MCF 10A (cell line): ENCODE results near the gene CHST11. TPM values are rescaled to one million over a fixed set of nuclear protein-coding genes. Genes with fewer than 3 reads are reported as not detected.

Experiments
- BruUV-seq: library from RNA; stranded (reverse); fragments of 400-500 nt; replicated peaks from 2 replicates; lab custom pipeline; 2021; lab: Mats Ljungman, UMichigan
- CTCF ChIA-PET: fragments of 300-600 bp; sonication (Branson Sonifier 250); formaldehyde crosslinking; extraction: SDS; loops from one replicate; lab custom pipeline; 2021; ENCODE audit warnings: antibody characterized with exemption, inconsistent platforms; lab: Yijun Ruan, JAX
- POLR2A ChIA-PET: fragments of 300-600, 350-650 bp; sonication (Branson Sonifier 250); formaldehyde crosslinking; extraction: SDS; loops from one replicate; lab custom pipeline; 2020; ENCODE audit warnings: antibody characterized with exemption, inconsistent platforms; lab: Yijun Ruan, JAX
- DNase-seq: peaks from one replicate; pipeline ENCODE4 v3.0.0-alpha.2; 2018; ENCODE audit not compliant: unreplicated experiment
- H3K27ac Mint-ChIP-seq: one replicate; pipeline ENCODE4 v1.8.0; 2022; ENCODE audit warnings: mild to moderate bottlenecking, low read depth, mixed read lengths; ENCODE audit not compliant: unreplicated experiment
- H3K27me3 Mint-ChIP-seq: one replicate; pipeline ENCODE4 v1.8.0; 2022; ENCODE audit warnings: mixed read lengths; ENCODE audit not compliant: insufficient read depth, unreplicated experiment
- H3K36me3 Mint-ChIP-seq: one replicate; pipeline ENCODE4 v1.8.0; 2022; ENCODE audit warnings: mild to moderate bottlenecking, moderate library complexity, mixed read lengths; ENCODE audit not compliant: insufficient read depth, unreplicated experiment
- H3K4me1 Mint-ChIP-seq: one replicate; pipeline ENCODE4 v1.8.0; 2022; ENCODE audit warnings: mixed read lengths; ENCODE audit not compliant: insufficient read depth, unreplicated experiment
- H3K4me3 Mint-ChIP-seq: one replicate; pipeline ENCODE4 v1.8.0; 2022; ENCODE audit warnings: mild to moderate bottlenecking, moderate library complexity, mixed read lengths; ENCODE audit not compliant: unreplicated experiment
- H3K9me3 Mint-ChIP-seq: one replicate; pipeline ENCODE4 v1.8.0; 2022; ENCODE audit warnings: mixed read lengths; ENCODE audit not compliant: unreplicated experiment
- intact Hi-C: fragments of 100-400 bp; cut with micrococcal nuclease; formaldehyde crosslinking; loops from 2 replicates; pipeline ENCODE4 v1.14.1; 2022
- total RNA-seq: library from RNA; stranded (reverse); gene quantifications from 2 replicates; pipeline ENCODE4 v1.2.3, GENCODE V29; 2022
- TF ChIP-seq, protein P1 (sequence below): fragments of 200-600 bp; IDR thresholded peaks from one replicate; pipeline ENCODE4 v1.8.0; 2022; ENCODE audit warnings: antibody characterized with exemption, mild to moderate bottlenecking; ENCODE audit not compliant: unreplicated experiment

Gene CHST11
- total RNA-seq, 1 experiment from 2014 or later: 5.3 TPM

DNA sequence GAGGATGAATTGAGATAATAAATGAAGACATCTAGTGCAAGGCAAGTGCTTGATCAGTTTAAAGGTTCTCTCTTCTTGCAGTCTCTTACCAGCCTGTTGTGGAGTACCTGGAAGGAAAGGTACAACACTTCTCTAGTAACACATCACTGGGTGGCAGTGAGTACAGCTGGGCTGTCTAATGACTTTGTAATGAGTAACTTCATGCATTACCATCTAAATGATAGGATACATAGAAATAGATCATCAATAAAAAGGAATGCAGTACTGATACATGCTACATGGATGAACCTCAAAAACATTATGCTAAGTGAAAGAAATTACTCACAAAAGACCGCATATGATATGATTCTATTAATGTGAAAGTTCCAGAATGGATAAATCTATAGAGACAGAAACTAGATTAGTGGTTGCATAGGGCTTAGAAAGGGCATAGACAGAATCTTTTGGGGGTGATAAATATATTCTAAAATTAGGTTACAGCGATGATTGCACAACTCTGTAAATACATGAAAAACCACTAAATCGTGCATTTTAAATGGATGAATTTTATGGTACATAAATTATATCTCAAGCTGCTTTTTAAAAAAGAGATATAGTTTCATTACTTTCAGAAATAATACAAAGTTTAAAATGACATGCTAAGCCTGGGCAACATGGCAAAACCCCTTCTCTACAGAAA, 224.4 kb downstream of the CHST11 start:
- TF ChIP-seq, protein P1, sequence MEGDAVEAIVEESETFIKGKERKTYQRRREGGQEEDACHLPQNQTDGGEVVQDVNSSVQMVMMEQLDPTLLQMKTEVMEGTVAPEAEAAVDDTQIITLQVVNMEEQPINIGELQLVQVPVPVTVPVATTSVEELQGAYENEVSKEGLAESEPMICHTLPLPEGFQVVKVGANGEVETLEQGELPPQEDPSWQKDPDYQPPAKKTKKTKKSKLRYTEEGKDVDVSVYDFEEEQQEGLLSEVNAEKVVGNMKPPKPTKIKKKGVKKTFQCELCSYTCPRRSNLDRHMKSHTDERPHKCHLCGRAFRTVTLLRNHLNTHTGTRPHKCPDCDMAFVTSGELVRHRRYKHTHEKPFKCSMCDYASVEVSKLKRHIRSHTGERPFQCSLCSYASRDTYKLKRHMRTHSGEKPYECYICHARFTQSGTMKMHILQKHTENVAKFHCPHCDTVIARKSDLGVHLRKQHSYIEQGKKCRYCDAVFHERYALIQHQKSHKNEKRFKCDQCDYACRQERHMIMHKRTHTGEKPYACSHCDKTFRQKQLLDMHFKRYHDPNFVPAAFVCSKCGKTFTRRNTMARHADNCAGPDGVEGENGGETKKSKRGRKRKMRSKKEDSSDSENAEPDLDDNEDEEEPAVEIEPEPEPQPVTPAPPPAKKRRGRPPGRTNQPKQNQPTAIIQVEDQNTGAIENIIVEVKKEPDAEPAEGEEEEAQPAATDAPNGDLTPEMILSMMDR: no peak
- no peaks in the 10 kb centered on the region for H3K27me3 Mint-ChIP-seq
- DNase-seq: no peak
- POLR2A ChIA-PET: interaction anchor here (0.7 kb wide), 1 partner anchor 132 kb away, joined by 3 read pairs; no protein-coding TSS in a partner anchor
- H3K9me3 Mint-ChIP-seq: peaks cover 5% of the 10 kb centered on the region
- no peaks in the 10 kb centered on the region for H3K4me1 Mint-ChIP-seq
- no peak overlapping the region for H3K4me3 Mint-ChIP-seq
- no TSS peak for BruUV-seq
- H3K27ac Mint-ChIP-seq: no peak overlapping the region
- no peaks in the 10 kb centered on the region for H3K36me3 Mint-ChIP-seq
- CTCF ChIA-PET: no interaction called here
- intact Hi-C loops: no loop called here

DNA sequence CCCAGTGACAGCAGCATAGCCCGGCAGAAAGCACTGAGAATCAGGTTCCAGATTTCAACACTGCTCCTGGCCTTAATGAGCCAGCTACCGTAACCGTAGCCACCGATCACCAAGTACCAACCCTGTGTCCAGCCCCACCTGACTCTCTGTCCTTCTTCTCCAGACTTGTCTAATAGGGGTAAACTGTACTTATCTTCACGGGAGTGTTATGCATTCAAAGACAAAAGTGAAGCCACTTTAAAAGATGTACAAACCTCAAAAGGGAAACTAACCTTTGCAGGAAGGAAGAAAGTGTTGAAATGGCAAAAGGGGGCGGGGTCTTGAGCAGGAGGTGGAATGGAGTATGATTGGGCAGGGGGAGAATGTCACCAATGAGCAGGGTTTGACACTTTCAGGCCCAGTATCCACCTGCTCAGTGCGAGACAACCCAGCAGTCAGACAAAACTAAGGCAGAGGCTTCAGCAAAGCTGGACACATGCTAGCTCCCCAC, 226.1 kb downstream of the CHST11 start:
- H3K27me3 Mint-ChIP-seq: no peaks in the 10 kb centered on the region
- intact Hi-C loops: no loop called here
- no peak overlapping the region for H3K4me3 Mint-ChIP-seq
- BruUV-seq: no TSS peak
- no peak overlapping the region for H3K27ac Mint-ChIP-seq
- ChIA-PET CTCF (no interaction called here), POLR2A (interaction anchor here (0.6 kb wide), 1 partner anchor 52 kb away, joined by 3 read pairs; no protein-coding TSS in a partner anchor)
- no peaks in the 10 kb centered on the region for H3K4me1 Mint-ChIP-seq
- H3K36me3 Mint-ChIP-seq: no peaks in the 10 kb centered on the region
- DNase-seq: no peak
- H3K9me3 Mint-ChIP-seq: peaks cover 5% of the 10 kb centered on the region
- TF ChIP-seq, protein P1: no peak

DNA sequence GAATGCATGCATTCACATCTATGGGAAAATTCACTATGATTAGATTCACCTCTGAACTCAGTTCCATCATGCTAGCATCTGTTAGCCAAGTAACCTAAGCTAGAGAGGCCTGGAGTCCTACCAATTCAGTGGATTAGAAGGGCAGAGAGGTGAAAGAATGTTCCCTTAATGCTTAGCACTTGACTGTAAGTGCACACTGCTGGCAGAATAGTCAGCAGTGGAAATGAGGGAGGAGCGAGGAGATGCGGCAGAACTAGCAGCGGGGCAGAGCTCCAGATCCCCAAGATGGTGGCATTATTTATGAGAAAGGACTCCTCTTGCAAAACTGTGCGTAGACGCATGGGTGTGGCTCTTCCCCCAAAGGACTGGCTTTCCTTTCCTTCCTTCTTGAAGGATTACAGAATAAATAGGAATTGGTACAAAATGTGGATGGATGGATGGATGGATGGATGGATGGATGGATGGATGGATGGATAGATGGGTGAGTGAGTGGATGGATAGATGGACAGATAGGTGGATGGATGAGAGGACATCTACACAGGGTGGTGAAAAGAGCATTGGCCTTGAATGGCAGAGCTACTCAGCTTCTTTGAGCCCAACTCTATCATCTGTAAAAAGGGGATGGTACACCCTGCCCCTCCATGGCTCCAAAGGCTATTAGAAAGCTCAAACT, 227.2 kb downstream of the CHST11 start:
- H3K9me3 Mint-ChIP-seq: peaks cover 5% of the 10 kb centered on the region
- no TSS peak for BruUV-seq
- no peak overlapping the region for H3K27ac Mint-ChIP-seq
- H3K4me3 Mint-ChIP-seq: no peak overlapping the region
- intact Hi-C loops: no loop called here
- TF ChIP-seq, protein P1: no peak
- DNase-seq: no peak
- no peaks in the 10 kb centered on the region for H3K36me3 Mint-ChIP-seq
- ChIA-PET CTCF (no interaction called here), POLR2A (no interaction called here)
- H3K27me3 Mint-ChIP-seq: no peaks in the 10 kb centered on the region
- H3K4me1 Mint-ChIP-seq: no peaks in the 10 kb centered on the region

DNA sequence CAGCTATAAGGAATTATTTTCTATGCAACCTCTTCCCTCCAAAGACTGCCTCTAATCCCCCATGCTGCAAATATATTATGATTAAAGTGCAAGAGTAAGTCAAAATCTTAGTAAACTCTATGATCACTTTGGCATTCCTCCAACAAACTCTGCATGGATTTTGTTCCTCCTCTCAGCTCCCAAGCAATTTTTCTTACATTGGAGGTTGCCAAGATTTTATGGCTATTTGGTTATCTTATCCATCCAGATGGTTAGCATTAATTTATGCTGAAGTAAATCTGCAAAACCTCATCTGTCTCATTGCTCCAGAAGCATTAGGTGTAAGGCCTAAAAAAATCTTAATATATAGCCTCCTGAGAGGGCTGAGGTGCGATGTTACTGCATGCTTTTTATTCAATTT, 228.1 kb downstream of the CHST11 start:
- Mint-ChIP-seq H3K4me1 (no peaks in the 10 kb centered on the region), H3K27ac (no peak overlapping the region), H3K9me3 (peaks cover 5% of the 10 kb centered on the region), H3K36me3 (no peaks in the 10 kb centered on the region), H3K27me3 (no peaks in the 10 kb centered on the region), H3K4me3 (no peak overlapping the region)
- BruUV-seq: no TSS peak
- ChIA-PET POLR2A (interaction anchor here (1.0 kb wide), 1 partner anchor 13 kb away, joined by 3 read pairs; no protein-coding TSS in a partner anchor), CTCF (no interaction called here)
- intact Hi-C loops: no loop called here
- TF ChIP-seq, protein P1: no peak
- no peak for DNase-seq
